CD4-positive, alpha-beta T cell (primary cell): ENCODE measurements around the gene NTRK1. TPM values are rescaled to one million over a fixed set of nuclear protein-coding genes. Genes with fewer than 3 reads are reported as not detected.
A peak's percentile ranks its signal among the peaks of the same experiment; 100 is the strongest.

Experiments used
- ATAC-seq: fragments of 200-7000 bp; cut with Tn5 transposase; one replicate; pipeline ENCODE4 v1.10.0; 2022; ENCODE audit warnings: mild to moderate bottlenecking; ENCODE audit not compliant: poor library complexity
- CTCF ChIA-PET: fragments of 350-600 bp; sonication (Branson Sonifier 250); formaldehyde crosslinking; loops from one replicate; lab custom pipeline; 2021; ENCODE audit warnings: antibody characterized with exemption, inconsistent platforms; lab: Charles Lee
- POLR2A ChIA-PET: fragments of 350-600 bp; sonication (Branson Sonifier 250); formaldehyde crosslinking; loops from one replicate; lab custom pipeline; 2021; ENCODE audit warnings: antibody characterized with exemption, inconsistent platforms; lab: Charles Lee
- DNase-seq, 14 experiments: peaks; one replicate each; pipeline ENCODE4 v3.0.0-alpha.2; 2013 to 2020; ENCODE audit warnings: mixed read lengths in 2 of 14
- H3K27ac ChIP-seq, 2 donors: one replicate each; pipeline versions ENCODE4 v1.5.1 to v1.7.0; 2013; ENCODE audit warnings: low read length in 2 of 2, low read depth in 1 of 2, mild to moderate bottlenecking in 1 of 2
- H3K27me3 ChIP-seq, 2 experiments: 1 replicate in 1 of 2; 2 replicates in 1 of 2; pipeline versions ENCODE4 v1.6.1 to v1.7.0; 2013; ENCODE audit warnings: low read length in 2 of 2, control low read depth in 1 of 2, mild to moderate bottlenecking in 1 of 2, moderate library complexity in 1 of 2; ENCODE audit not compliant: insufficient read depth in 2 of 2, control insufficient read depth in 1 of 2
- H3K36me3 ChIP-seq: one replicate; pipeline ENCODE4 v1.6.1; 2013; ENCODE audit warnings: low read length, control low read depth; ENCODE audit not compliant: insufficient read depth
- H3K4me1 ChIP-seq: one replicate; pipeline ENCODE4 v1.6.1; 2013; ENCODE audit warnings: low read length, control low read depth; ENCODE audit not compliant: insufficient read depth
- H3K4me3 ChIP-seq: one replicate; pipeline ENCODE4 v1.5.1; 2013; ENCODE audit warnings: mild to moderate bottlenecking, low read length, moderate library complexity
- H3K9me3 ChIP-seq, 2 experiments: 1 replicate in 1 of 2; 2 replicates in 1 of 2; pipeline versions ENCODE4 v1.6.1 to v1.7.0; 2013; ENCODE audit warnings: low read length in 2 of 2, mild to moderate bottlenecking in 2 of 2, control low read depth in 1 of 2, moderate library complexity in 1 of 2; ENCODE audit not compliant: control insufficient read depth in 1 of 2, insufficient read depth in 1 of 2
- H3K27ac Mint-ChIP-seq: one replicate; pipeline ENCODE4 v1.8.0; 2020; ENCODE audit warnings: mixed read lengths
- H3K27me3 Mint-ChIP-seq: one replicate; pipeline ENCODE4 v1.8.0; 2021; ENCODE audit warnings: mixed read lengths
- H3K36me3 Mint-ChIP-seq: one replicate; pipeline ENCODE4 v1.8.0; 2021; ENCODE audit warnings: low read depth, mixed read lengths
- H3K4me1 Mint-ChIP-seq: one replicate; pipeline ENCODE4 v1.8.0; 2021; ENCODE audit warnings: low read depth, mixed read lengths
- H3K4me3 Mint-ChIP-seq: one replicate; pipeline ENCODE4 v1.8.0; 2020; ENCODE audit warnings: mild to moderate bottlenecking, mixed read lengths
- H3K9me3 Mint-ChIP-seq: one replicate; pipeline ENCODE4 v1.8.0; 2020; ENCODE audit warnings: mixed read lengths
- intact Hi-C, 2 experiments: fragments of 100-400 bp; cut with DNase I in 1 of 2; cut with micrococcal nuclease in 1 of 2; formaldehyde crosslinking; loops; one replicate each; pipeline versions ENCODE4 v1.15.1 to v1.9.0; 2023 to 2025; cut with DNase I, micrococcal nuclease
- total RNA-seq, 174 experiments: library from RNA in 2 of 174; stranded (reverse) in 2 of 174; gene quantifications; one replicate each; pipeline ENCODE4 v1.2.3 and lab custom pipeline; 2021 to 2026
- TF ChIP-seq, protein P1 (sequence below): fragments of 200-600 bp; IDR thresholded peaks from one replicate; pipeline ENCODE4 v1.8.0; 2022; ENCODE audit warnings: antibody characterized with exemption, mild to moderate bottlenecking

The NTRK1 gene
- total RNA-seq, 2 experiments from 2014 or later = 0.42 to 0.52 TPM

DNA sequence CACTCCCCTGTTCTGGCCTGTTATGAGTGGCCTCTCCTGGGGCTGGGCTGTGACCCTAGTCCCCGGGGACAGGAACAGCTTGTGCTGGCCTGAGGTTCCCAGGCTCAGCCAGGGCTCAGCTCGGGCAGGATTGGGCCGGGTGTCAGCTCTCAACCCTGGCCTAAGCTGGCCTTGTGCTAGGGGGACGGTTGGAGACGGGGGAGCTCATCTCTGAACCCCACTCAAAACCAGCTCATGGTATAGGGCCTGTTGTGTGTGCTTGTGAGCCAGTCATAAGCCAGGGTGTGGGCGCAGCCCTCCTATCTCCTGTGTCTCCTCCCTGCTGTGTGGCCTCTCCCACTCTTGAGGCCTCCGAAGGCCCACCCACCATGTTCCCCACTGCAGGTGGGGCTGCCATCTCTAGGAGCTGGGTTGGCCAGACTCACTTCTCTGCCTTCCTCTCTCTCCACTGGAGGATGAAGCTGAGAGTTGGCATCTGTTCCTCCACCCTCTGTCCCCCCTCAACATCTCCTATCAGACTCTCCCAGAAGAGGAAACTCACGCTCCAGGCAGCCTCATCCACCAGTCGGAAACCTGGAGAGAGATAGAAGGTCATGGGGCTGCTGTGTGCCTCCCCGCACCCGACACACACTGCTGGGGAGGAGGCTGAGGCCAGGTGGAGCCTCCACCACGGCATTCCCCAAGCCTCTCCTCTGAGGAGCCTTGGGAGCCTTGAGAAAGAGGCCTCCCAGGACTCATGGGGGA lies 34.2 kb downstream of the NTRK1 start:
- DNase-seq = no peak
- intact Hi-C loops = loop anchor here (5.0 kb wide), 2 partner anchors 58 to 67 kb away; no protein-coding TSS in a partner anchor
- CTCF ChIA-PET = no interaction called here
- no peak overlapping the region for H3K27ac Mint-ChIP-seq
- POLR2A ChIA-PET = interaction anchor here (0.8 kb wide), 1 partner anchor 75 kb away, joined by 3 read pairs; no protein-coding TSS in a partner anchor
- ATAC-seq = no peak
- peaks cover 75% of the 10 kb centered on the region for H3K27me3 Mint-ChIP-seq
- Histone ChIP-seq H3K4me1 (peaks cover 33% of the 10 kb centered on the region), H3K27ac (no peak overlapping the region), H3K27me3 (peaks cover 29 to 38% of the 10 kb centered on the region in 2 experiments), H3K36me3 (no peaks in the 10 kb centered on the region), H3K9me3 (peaks cover 0 to 13% of the 10 kb centered on the region in 2 experiments), H3K4me3 (no peak overlapping the region)
- TF ChIP-seq, protein P1, sequence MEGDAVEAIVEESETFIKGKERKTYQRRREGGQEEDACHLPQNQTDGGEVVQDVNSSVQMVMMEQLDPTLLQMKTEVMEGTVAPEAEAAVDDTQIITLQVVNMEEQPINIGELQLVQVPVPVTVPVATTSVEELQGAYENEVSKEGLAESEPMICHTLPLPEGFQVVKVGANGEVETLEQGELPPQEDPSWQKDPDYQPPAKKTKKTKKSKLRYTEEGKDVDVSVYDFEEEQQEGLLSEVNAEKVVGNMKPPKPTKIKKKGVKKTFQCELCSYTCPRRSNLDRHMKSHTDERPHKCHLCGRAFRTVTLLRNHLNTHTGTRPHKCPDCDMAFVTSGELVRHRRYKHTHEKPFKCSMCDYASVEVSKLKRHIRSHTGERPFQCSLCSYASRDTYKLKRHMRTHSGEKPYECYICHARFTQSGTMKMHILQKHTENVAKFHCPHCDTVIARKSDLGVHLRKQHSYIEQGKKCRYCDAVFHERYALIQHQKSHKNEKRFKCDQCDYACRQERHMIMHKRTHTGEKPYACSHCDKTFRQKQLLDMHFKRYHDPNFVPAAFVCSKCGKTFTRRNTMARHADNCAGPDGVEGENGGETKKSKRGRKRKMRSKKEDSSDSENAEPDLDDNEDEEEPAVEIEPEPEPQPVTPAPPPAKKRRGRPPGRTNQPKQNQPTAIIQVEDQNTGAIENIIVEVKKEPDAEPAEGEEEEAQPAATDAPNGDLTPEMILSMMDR = no peak
- no peaks in the 10 kb centered on the region for H3K9me3 Mint-ChIP-seq
- H3K4me1 Mint-ChIP-seq = peaks cover 19% of the 10 kb centered on the region
- H3K4me3 Mint-ChIP-seq = peak overlapping the region; percentile 23
- no peaks in the 10 kb centered on the region for H3K36me3 Mint-ChIP-seq

DNA sequence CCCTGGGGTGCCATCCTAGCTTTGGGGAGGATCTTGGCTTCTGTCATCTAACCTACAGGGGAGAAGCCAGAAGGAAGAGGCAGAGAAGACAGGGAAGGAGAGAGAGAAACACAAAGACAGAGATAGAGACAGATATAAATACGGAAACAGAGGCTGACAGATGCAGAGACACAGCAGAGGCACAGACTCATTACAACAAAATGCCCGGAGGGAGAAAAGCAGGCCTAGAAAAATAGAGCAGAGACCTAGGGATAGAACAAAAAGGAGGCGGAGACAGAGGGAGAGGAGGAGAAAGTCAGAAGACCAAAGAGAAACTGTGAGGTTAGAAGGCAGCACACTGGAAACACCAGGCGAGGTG lies 34.8 kb downstream of the NTRK1 start:
- Histone ChIP-seq H3K27ac (no peak overlapping the region), H3K4me3 (no peak overlapping the region), H3K9me3 (peaks cover 0 to 13% of the 10 kb centered on the region in 2 experiments), H3K27me3 (peaks cover 24 to 38% of the 10 kb centered on the region in 2 experiments), H3K4me1 (peaks cover 28% of the 10 kb centered on the region), H3K36me3 (no peaks in the 10 kb centered on the region)
- no peak overlapping the region for H3K27ac Mint-ChIP-seq
- intact Hi-C loops = no loop called here
- peaks cover 69% of the 10 kb centered on the region for H3K27me3 Mint-ChIP-seq
- H3K4me3 Mint-ChIP-seq = no peak overlapping the region
- ChIA-PET CTCF (no interaction called here), POLR2A (no interaction called here)
- no peaks in the 10 kb centered on the region for H3K9me3 Mint-ChIP-seq
- peaks cover 19% of the 10 kb centered on the region for H3K4me1 Mint-ChIP-seq
- ATAC-seq = no peak
- H3K36me3 Mint-ChIP-seq = no peaks in the 10 kb centered on the region
- TF ChIP-seq, protein P1 = no peak
- no peak for DNase-seq

DNA sequence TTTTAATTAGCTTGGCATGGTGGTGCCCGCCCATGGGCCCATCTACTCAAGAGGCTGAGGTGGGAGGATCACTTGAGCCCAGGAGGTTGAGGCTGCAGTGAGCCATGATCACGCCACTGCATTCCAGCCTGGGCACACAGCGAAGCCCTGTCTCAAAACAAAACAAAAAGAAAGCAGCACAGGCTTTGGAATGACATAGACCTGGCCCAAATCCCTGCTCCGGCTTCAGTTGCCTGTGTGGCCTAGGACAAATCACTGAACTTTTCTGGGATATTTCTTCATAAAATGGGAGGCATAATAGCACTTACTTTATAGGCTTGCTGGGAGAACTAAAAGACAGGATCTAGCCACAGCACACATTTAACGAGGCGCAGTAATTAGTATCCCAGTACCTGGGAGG lies 35.3 kb downstream of the NTRK1 start:
- no peak for ATAC-seq
- H3K4me1 Mint-ChIP-seq = peaks cover 19% of the 10 kb centered on the region
- H3K9me3 Mint-ChIP-seq = no peaks in the 10 kb centered on the region
- H3K4me3 Mint-ChIP-seq = no peak overlapping the region
- no peaks in the 10 kb centered on the region for H3K36me3 Mint-ChIP-seq
- no peak overlapping the region for H3K27ac Mint-ChIP-seq
- peaks cover 28% of the 10 kb centered on the region for H3K4me1 ChIP-seq
- intact Hi-C loops = no loop called here
- ChIA-PET CTCF (no interaction called here), POLR2A (no interaction called here)
- H3K27me3 Mint-ChIP-seq = peaks cover 67% of the 10 kb centered on the region
- no peak overlapping the region for H3K4me3 ChIP-seq
- H3K27ac ChIP-seq = no peak overlapping the region
- no peak for DNase-seq
- H3K36me3 ChIP-seq = no peaks in the 10 kb centered on the region
- TF ChIP-seq, protein P1 = no peak
- H3K27me3 ChIP-seq = peaks cover 24 to 37% of the 10 kb centered on the region in 2 experiments
- peaks cover 0 to 13% of the 10 kb centered on the region in 2 experiments for H3K9me3 ChIP-seq
